HepG2 (cell line): ENCODE results near the gene DCST2. TPM values are rescaled to one million over a fixed set of nuclear protein-coding genes. Genes with fewer than 3 reads are reported as not detected.

Experiments
- ATAC-seq: fragments of 200-7000 bp; cut with Tn5 transposase; 3 replicates; pipeline ENCODE4 v1.9.1; 2020; ENCODE audit warnings: mild to moderate bottlenecking, moderate library complexity
- BruUV-seq: library from RNA; stranded (reverse); fragments of 400-500 nt; replicated peaks from 2 replicates; lab custom pipeline; 2021; lab: Mats Ljungman, UMichigan
- CTCF ChIA-PET: fragments of 300-600 bp; formaldehyde crosslinking; extraction: SDS; loops from one replicate; lab custom pipeline; 2021; ENCODE audit warnings: low total read pairs, inconsistent platforms, low intra/inter-chr PET ratio; lab: Yijun Ruan, JAX
- POLR2A ChIA-PET: fragments of 350-600 bp; sonication (Branson Sonifier 250); formaldehyde crosslinking; loops from one replicate; lab custom pipeline; 2020; ENCODE audit warnings: antibody characterized with exemption, inconsistent platforms; lab: Yijun Ruan, JAX
- DNase-seq: peaks from one replicate; pipeline ENCODE4 v3.0.0-alpha.2; 2015; ENCODE audit warnings: low spot score
- FAIRE-seq: peaks from 3 replicates; lab custom pipeline; 2011; peaks lifted over from hg19 to GRCh38; lab: Jason Lieb, UNC
- H2AFZ ChIP-seq: one replicate; pipeline ENCODE4 v1.6.1; 2011; ENCODE audit warnings: low read length, inconsistent platforms
- H3K27ac ChIP-seq: fragments of 300-600 bp; 3 replicates; pipeline ENCODE4 v1.8.0; 2011; ENCODE audit warnings: mixed run types, mild to moderate bottlenecking, mixed read lengths, low read length, inconsistent platforms; ENCODE audit not compliant: insufficient read depth; ENCODE audit errors: extremely low read length
- H3K27me3 ChIP-seq, 2 experiments: fragments of 200-600 bp in 1 of 2; 2 replicates in 1 of 2; 3 replicates in 1 of 2; pipeline versions ENCODE4 v1.6.0 to v1.8.0; 2011; ENCODE audit warnings: low read length in 2 of 2, mild to moderate bottlenecking in 2 of 2, moderate library complexity in 2 of 2, inconsistent platforms in 1 of 2; ENCODE audit not compliant: insufficient read depth in 2 of 2, control insufficient read depth in 1 of 2
- H3K36me3 ChIP-seq, 2 experiments: fragments of 200-600 bp in 1 of 2; replicated peaks in 1 of 2; 2 replicates in 1 of 2; 3 replicates in 1 of 2; pipeline versions ENCODE4 v1.5.1 to v1.8.0; 2011; ENCODE audit warnings: low read length in 2 of 2, inconsistent platforms in 1 of 2; ENCODE audit not compliant: insufficient read depth in 2 of 2, control insufficient read depth in 1 of 2
- H3K4me1 ChIP-seq: 2 replicates; pipeline ENCODE4 v1.5.1; 2012; ENCODE audit warnings: low read length, inconsistent platforms; ENCODE audit not compliant: insufficient read depth
- H3K4me2 ChIP-seq: 2 replicates; pipeline ENCODE4 v1.6.0; 2011; ENCODE audit warnings: low read depth, low read length, inconsistent platforms
- H3K4me3 ChIP-seq, 3 experiments: fragments of 200-600 bp in 1 of 3; sonication (generic), shearing (Covaris generic) in 1 of 3; replicated peaks in 1 of 3; 2 replicates each; pipeline ENCODE4 v1.5.1; 2011 to 2016; ENCODE audit warnings: low read length in 3 of 3, inconsistent platforms in 2 of 3, low read depth in 2 of 3, mild to moderate bottlenecking in 2 of 3, control low read depth in 1 of 3, mixed read lengths in 1 of 3; ENCODE audit not compliant: insufficient read depth in 1 of 3
- H3K79me2 ChIP-seq: one replicate; pipeline ENCODE4 v1.6.1; 2011; ENCODE audit warnings: low read length, inconsistent platforms; ENCODE audit not compliant: insufficient read depth
- H3K9ac ChIP-seq: 2 replicates; pipeline ENCODE4 v1.6.0; 2011; ENCODE audit warnings: mild to moderate bottlenecking, low read depth, low read length, inconsistent platforms; ENCODE audit not compliant: insufficient read depth
- H3K9me3 ChIP-seq: 2 replicates; pipeline ENCODE4 v1.5.1; 2012; ENCODE audit warnings: mild to moderate bottlenecking, low read length
- H4K20me1 ChIP-seq: 2 replicates; pipeline ENCODE4 v1.6.0; 2011; ENCODE audit warnings: inconsistent platforms, mild to moderate bottlenecking, low read length, moderate library complexity; ENCODE audit not compliant: insufficient read depth
- ARID2 ChIP-seq: sonication (generic); formaldehyde crosslinking; IDR thresholded peaks from 2 replicates; pipeline ENCODE4 v1.8.1; 2022; ENCODE audit warnings: mild to moderate bottlenecking, missing genetic modification reagents, borderline replicate concordance
- HNRNPUL1 ChIP-seq: fragments of 200-400 bp; formaldehyde crosslinking; IDR thresholded peaks from 2 replicates; pipeline ENCODE4 v1.6.1; 2017; ENCODE audit warnings: low read depth, mild to moderate bottlenecking, low read length, moderate library complexity
- KAT8 ChIP-seq: IDR thresholded peaks from 2 replicates; pipeline ENCODE4 v1.6.1; 2016; ENCODE audit warnings: missing genetic modification reagents, missing compliant biosample characterization
- PLSCR1 ChIP-seq: sonication (generic); formaldehyde crosslinking; IDR thresholded peaks from 2 replicates; pipeline ENCODE4 v1.5.0; 2020; ENCODE audit warnings: missing genetic modification reagents, mild to moderate bottlenecking, borderline replicate concordance
- SKI ChIP-seq: fragments of 450-650 bp; IDR thresholded peaks from one replicate; pipeline ENCODE4 v1.6.1; 2018; ENCODE audit warnings: mild to moderate bottlenecking; ENCODE audit not compliant: partially characterized antibody
- ZFP91 ChIP-seq: sonication (generic); formaldehyde crosslinking; IDR thresholded peaks from 2 replicates; pipeline ENCODE4 v1.9.0; 2022; ENCODE audit warnings: missing genetic modification reagents, mild to moderate bottlenecking, borderline replicate concordance
- ZNF496 ChIP-seq: sonication (generic); formaldehyde crosslinking; IDR thresholded peaks from 2 replicates; pipeline ENCODE4 v1.8.1; 2023; ENCODE audit warnings: mild to moderate bottlenecking, moderate library complexity, missing genetic modification reagents; ENCODE audit not compliant: insufficient replicate concordance
- ZNF598 ChIP-seq: sonication (generic); formaldehyde crosslinking; IDR thresholded peaks from 2 replicates; pipeline ENCODE4 v1.5.1; 2020; ENCODE audit warnings: mild to moderate bottlenecking, missing genetic modification reagents, borderline replicate concordance
- ZNF747 ChIP-seq: sonication (generic); formaldehyde crosslinking; IDR thresholded peaks from 2 replicates; pipeline ENCODE4 v1.8.1; 2023; ENCODE audit warnings: missing genetic modification reagents, mild to moderate bottlenecking, borderline replicate concordance
- ZNF792 ChIP-seq: IDR thresholded peaks from 2 replicates; pipeline ENCODE4 v1.6.1; 2016
- WGBS: methylation state at CpG from one replicate; pipeline ENCODE4 v1.1.6; 2017; ENCODE audit warnings: low lambda C conversion rate; 5-methylcytosine and 5-hydroxymethylcytosine counted together
- in situ Hi-C: cut with HindIII; loops from 2 replicates; pipeline ENCODE4 v1.10.0; 2017; ENCODE audit warnings: low pct_unique_long_range_greater_than_20kb; ENCODE audit not compliant: extremely low pct_ligation_motif_present
- intact Hi-C: fragments of 100-400 bp; cut with micrococcal nuclease; formaldehyde crosslinking; loops from one replicate; pipeline ENCODE4 v1.10.0; 2022; ENCODE audit not compliant: unreplicated experiment
- polyA plus RNA-seq, 8 experiments: library from polyadenylated mRNA; depleted of rRNA in 3 of 8; stranded (reverse) in 7 of 8; unstranded in 1 of 8; fragments of >200 nt; fragmentation: Illumina TruSeq in 4 of 8; extraction: Trizol in 4 of 8; gene quantifications; 2 replicates each; pipeline versions ENCODE4 v1.2.1 to v1.2.3, GENCODE V29; 2011 to 2016; ENCODE audit warnings: low read depth in 4 of 8, missing spikeins in 1 of 8, mixed read lengths in 1 of 8; ENCODE audit not compliant: insufficient read depth in 1 of 8
- total RNA-seq, 5 experiments: library from RNA; depleted of rRNA; stranded (reverse); fragments of >200 nt; fragmentation: Illumina TruSeq; extraction: Trizol; gene quantifications; 2 replicates each; pipeline ENCODE4 v1.2.3, GENCODE V29; 2016; ENCODE audit warnings: low read depth in 1 of 5

Gene DCST2
- total and polyA plus RNA-seq, 2 of the 13 experiments (the other 11 are each of a cell fraction or from before 2014, with no cell fraction given), result 0.74 TPM; not detected in 1

GRCh38 chr1:155039308-155039669 lies 5.7 kb upstream of the DCST2 start:
- H2AFZ ChIP-seq, result no peak overlapping the region
- FAIRE-seq, result no peak
- no peak overlapping the region for H3K9ac ChIP-seq
- no peaks in the 10 kb centered on the region for H3K79me2 ChIP-seq
- ATAC-seq, result no peak
- H3K36me3 ChIP-seq, result no peaks in the 10 kb centered on the region
- H3K4me3 ChIP-seq, result no peak overlapping the region
- in situ Hi-C loops, result no loop called here
- peaks cover 11 to 46% of the 10 kb centered on the region in 2 experiments for H3K27me3 ChIP-seq
- H3K4me2 ChIP-seq, result no peak overlapping the region
- BruUV-seq, result no TSS peak
- no peaks in the 10 kb centered on the region for H3K9me3 ChIP-seq
- POLR2A ChIA-PET, result interaction anchor here (0.9 kb wide), 1 partner anchor 9 kb away, joined by 3 read pairs; no protein-coding TSS in a partner anchor
- peaks cover 41% of the 10 kb centered on the region for H3K4me1 ChIP-seq
- H4K20me1 ChIP-seq, result no peaks in the 10 kb centered on the region
- TF ChIP-seq ZNF496 (no peak), KAT8 (CRISPR knock-in tag) (no peak), ZNF792 (no peak), ZNF598 (CRISPR knock-in tag) (no peak), HNRNPUL1 (no peak), ARID2 (CRISPR knock-in tag) (no peak), ZFP91 (CRISPR knock-in tag) (no peak), SKI (no peak), ZNF747 (CRISPR knock-in tag) (no peak), PLSCR1 (CRISPR knock-in tag) (no peak)
- intact Hi-C loops, result no loop called here
- H3K27ac ChIP-seq, result no peak overlapping the region
- no peak for DNase-seq
- 33% methylated on average over 3 of the region's 4 CpGs for WGBS
- CTCF ChIA-PET, result no interaction called here
